B cell (primary cell): ENCODE results near the gene SEL1L2. TPM values are rescaled to one million over a fixed set of nuclear protein-coding genes. Genes with fewer than 3 reads are reported as not detected.

Experiments
- ATAC-seq: fragments of 200-7000 bp; cut with Tn5 transposase; one replicate; pipeline ENCODE4 v1.10.0; 2021; ENCODE audit warnings: low read depth, mild to moderate bottlenecking, moderate number of reproducible peaks, moderate library complexity
- CTCF ChIA-PET: fragments of 350-600 bp; sonication (Branson Sonifier 250); formaldehyde crosslinking; loops from one replicate; lab custom pipeline; 2021; ENCODE audit warnings: antibody characterized with exemption, inconsistent platforms; lab: Charles Lee
- POLR2A ChIA-PET: fragments of 350-600 bp; sonication (Branson Sonifier 250); formaldehyde crosslinking; loops from one replicate; lab custom pipeline; 2021; ENCODE audit warnings: antibody characterized with exemption; lab: Charles Lee
- DNase-seq: peaks from one replicate; pipeline ENCODE4 v3.0.0; 2013
- H2AFZ ChIP-seq: 2 replicates; pipeline ENCODE4 v1.6.1; 2012; ENCODE audit warnings: mild to moderate bottlenecking, low read depth, low read length; ENCODE audit not compliant: insufficient read depth, poor library complexity, severe bottlenecking
- H3K27ac ChIP-seq, 2 donors: 1 replicate in 1 of 2; 2 replicates in 1 of 2; pipeline ENCODE4 v1.5.1; 2012 to 2013; ENCODE audit warnings: low read length in 2 of 2, mild to moderate bottlenecking in 2 of 2, moderate library complexity in 1 of 2
- H3K27me3 ChIP-seq, 4 experiments: fragments of 200-600 bp in 1 of 4; sonication (generic) in 1 of 4; replicated peaks in 1 of 4; 1 replicate in 2 of 4; 2 replicates in 2 of 4; pipeline versions ENCODE4 v1.6.1 to v1.7.0; 2013 to 2016; ENCODE audit warnings: low read length in 3 of 4, mild to moderate bottlenecking in 2 of 4, mixed read lengths in 1 of 4, moderate library complexity in 1 of 4; ENCODE audit not compliant: insufficient read depth in 4 of 4, control insufficient read depth in 3 of 4; ENCODE audit errors: control extremely low read depth in 1 of 4
- H3K36me3 ChIP-seq, 2 experiments: replicated peaks in 1 of 2; 1 replicate in 1 of 2; 2 replicates in 1 of 2; pipeline versions ENCODE4 v1.6.1 to v1.7.1; 2013; ENCODE audit warnings: low read length in 1 of 2; ENCODE audit not compliant: insufficient read depth in 2 of 2, control insufficient read depth in 1 of 2; ENCODE audit errors: control extremely low read depth in 1 of 2, extremely low read depth in 1 of 2
- H3K4me1 ChIP-seq, 2 donors: fragments of 200-600 bp in 1 of 2; sonication (generic) in 1 of 2; 1 replicate in 1 of 2; 2 replicates in 1 of 2; pipeline versions ENCODE4 v1.5.1 to v1.6.1; 2013 to 2017; ENCODE audit warnings: low read length in 2 of 2; ENCODE audit not compliant: control insufficient read depth in 2 of 2, insufficient read depth in 2 of 2
- H3K4me2 ChIP-seq: replicated peaks from 2 replicates; pipeline ENCODE3; 2012; ENCODE audit warnings: mild to moderate bottlenecking, low read depth, low read length; ENCODE audit not compliant: poor library complexity, severe bottlenecking
- H3K4me3 ChIP-seq, 5 experiments: fragments of 200-600 bp in 1 of 5; sonication (generic) in 1 of 5; 1 replicate in 3 of 5; 2 replicates in 2 of 5; pipeline versions ENCODE4 v1.5.1 to v1.7.0; 2011 to 2016; ENCODE audit warnings: low read length in 4 of 5, mild to moderate bottlenecking in 4 of 5, low read depth in 2 of 5, control low read depth in 1 of 5, moderate library complexity in 1 of 5; ENCODE audit not compliant: insufficient read depth in 1 of 5; ENCODE audit errors: control extremely low read depth in 1 of 5, extremely low read depth in 1 of 5
- H3K79me2 ChIP-seq: fragments of 200-600 bp; sonication (generic); one replicate; pipeline ENCODE4 v1.6.0; 2016; ENCODE audit warnings: low read length; ENCODE audit not compliant: control insufficient read depth, insufficient read depth
- H3K9ac ChIP-seq: fragments of 200-600 bp; sonication (generic); 2 replicates; pipeline ENCODE4 v1.6.1; 2017; ENCODE audit warnings: mild to moderate bottlenecking, low read length, moderate library complexity
- H3K9me3 ChIP-seq, 3 donors: one replicate each; pipeline versions ENCODE4 v1.6.1 to v1.7.1; 2013; ENCODE audit warnings: low read length in 2 of 3; ENCODE audit not compliant: control insufficient read depth in 2 of 3, insufficient read depth in 1 of 3; ENCODE audit errors: control extremely low read depth in 1 of 3
- H4K20me1 ChIP-seq: 2 replicates; pipeline ENCODE4 v1.6.0; 2012; ENCODE audit warnings: mild to moderate bottlenecking, low read length; ENCODE audit not compliant: insufficient read depth, control insufficient read depth, poor library complexity, severe bottlenecking
- H3K27ac Mint-ChIP-seq: one replicate; pipeline ENCODE4 v1.8.0; 2021; ENCODE audit warnings: mixed read lengths
- H3K27me3 Mint-ChIP-seq: one replicate; pipeline ENCODE4 v1.8.0; 2021; ENCODE audit warnings: mixed read lengths
- H3K4me1 Mint-ChIP-seq: one replicate; pipeline ENCODE4 v1.8.0; 2021; ENCODE audit warnings: mixed read lengths
- H3K4me3 Mint-ChIP-seq: one replicate; pipeline ENCODE4 v1.8.0; 2021; ENCODE audit warnings: mixed read lengths
- H3K9me3 Mint-ChIP-seq: one replicate; pipeline ENCODE4 v1.8.0; 2022; ENCODE audit warnings: mixed read lengths; ENCODE audit not compliant: insufficient read depth
- EZH2 ChIP-seq: IDR thresholded peaks from 2 replicates; pipeline ENCODE4 v1.6.1; 2012; ENCODE audit warnings: borderline replicate concordance, low read depth, mild to moderate bottlenecking, moderate library complexity, low read length; ENCODE audit not compliant: insufficient read depth, poor library complexity, severe bottlenecking
- WGBS: methylation state at CpG from one replicate; pipeline ENCODE4 v1.1.5; 2013; ENCODE audit warnings: missing lambda C conversion rate; ENCODE audit not compliant: insufficient coverage; 5-methylcytosine and 5-hydroxymethylcytosine counted together
- intact Hi-C: fragments of 100-400 bp; cut with micrococcal nuclease; formaldehyde crosslinking; loops from one replicate; pipeline ENCODE4 v1.10.0; 2022
- polyA plus RNA-seq: library from polyadenylated mRNA; depleted of rRNA; stranded (reverse); fragments of >200 nt; gene quantifications from 2 replicates; pipeline ENCODE4 v1.2.3, GENCODE V29; 2012
- total RNA-seq, 2 donors: library from RNA; stranded (reverse); fragments of 120-200 nt in 1 of 2; gene quantifications; 1 replicate in 1 of 2; 2 replicates in 1 of 2; pipeline versions ENCODE4 v1.2.3 to v1.2.4, GENCODE V29; 2013 to 2022
- TF ChIP-seq, protein P1 (sequence below): fragments of 200-600 bp; IDR thresholded peaks from one replicate; pipeline ENCODE4 v1.8.0; 2022; ENCODE audit warnings: antibody characterized with exemption, mild to moderate bottlenecking

The SEL1L2 gene
- total and polyA plus RNA-seq, 2 donors (not counting 1 experiment from before 2014, with no cell fraction given) = not detected

DNA sequence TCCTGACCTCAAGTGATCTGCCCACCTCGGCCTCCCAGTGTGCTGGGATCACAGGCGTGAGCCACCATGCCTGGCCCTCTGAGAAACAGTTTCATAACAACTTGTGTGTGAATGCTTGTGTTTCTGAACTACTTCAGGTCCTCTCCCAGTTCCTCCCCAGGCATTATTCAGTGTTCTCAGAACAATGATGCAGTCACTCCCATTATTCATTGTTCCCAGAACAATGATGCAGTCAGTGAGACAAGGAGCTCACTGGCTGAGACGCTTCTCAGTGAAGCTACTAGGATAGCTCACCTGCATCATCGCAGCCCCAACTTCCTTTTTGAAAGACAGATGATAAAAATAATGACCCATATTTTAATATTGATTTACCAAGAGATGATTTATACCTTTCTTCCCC is 134.1 kb downstream of the SEL1L2 start:
- Histone ChIP-seq H3K4me2 (no peak overlapping the region), H3K4me3 (no peak overlapping the region), H3K9ac (no peak overlapping the region), H3K36me3 (no peaks in the 10 kb centered on the region), H3K4me1 (no peaks in the 10 kb centered on the region), H4K20me1 (no peaks in the 10 kb centered on the region), H3K27ac (no peak overlapping the region), H3K9me3 (no peaks in the 10 kb centered on the region), H3K27me3 (no peaks in the 10 kb centered on the region), H3K79me2 (no peaks in the 10 kb centered on the region), H2AFZ (no peak overlapping the region)
- POLR2A ChIA-PET = no interaction called here
- Mint-ChIP-seq H3K9me3 (no peaks in the 10 kb centered on the region), H3K27ac (no peak overlapping the region), H3K4me3 (no peak overlapping the region), H3K27me3 (peaks cover 18% of the 10 kb centered on the region), H3K4me1 (no peaks in the 10 kb centered on the region)
- ATAC-seq = no peak
- no peak for TF ChIP-seq EZH2
- TF ChIP-seq, protein P1, sequence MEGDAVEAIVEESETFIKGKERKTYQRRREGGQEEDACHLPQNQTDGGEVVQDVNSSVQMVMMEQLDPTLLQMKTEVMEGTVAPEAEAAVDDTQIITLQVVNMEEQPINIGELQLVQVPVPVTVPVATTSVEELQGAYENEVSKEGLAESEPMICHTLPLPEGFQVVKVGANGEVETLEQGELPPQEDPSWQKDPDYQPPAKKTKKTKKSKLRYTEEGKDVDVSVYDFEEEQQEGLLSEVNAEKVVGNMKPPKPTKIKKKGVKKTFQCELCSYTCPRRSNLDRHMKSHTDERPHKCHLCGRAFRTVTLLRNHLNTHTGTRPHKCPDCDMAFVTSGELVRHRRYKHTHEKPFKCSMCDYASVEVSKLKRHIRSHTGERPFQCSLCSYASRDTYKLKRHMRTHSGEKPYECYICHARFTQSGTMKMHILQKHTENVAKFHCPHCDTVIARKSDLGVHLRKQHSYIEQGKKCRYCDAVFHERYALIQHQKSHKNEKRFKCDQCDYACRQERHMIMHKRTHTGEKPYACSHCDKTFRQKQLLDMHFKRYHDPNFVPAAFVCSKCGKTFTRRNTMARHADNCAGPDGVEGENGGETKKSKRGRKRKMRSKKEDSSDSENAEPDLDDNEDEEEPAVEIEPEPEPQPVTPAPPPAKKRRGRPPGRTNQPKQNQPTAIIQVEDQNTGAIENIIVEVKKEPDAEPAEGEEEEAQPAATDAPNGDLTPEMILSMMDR = no peak
- 82% methylated on average over 2 of the region's 4 CpGs for WGBS
- CTCF ChIA-PET = no interaction called here
- intact Hi-C loops = no loop called here
- DNase-seq = no peak

DNA sequence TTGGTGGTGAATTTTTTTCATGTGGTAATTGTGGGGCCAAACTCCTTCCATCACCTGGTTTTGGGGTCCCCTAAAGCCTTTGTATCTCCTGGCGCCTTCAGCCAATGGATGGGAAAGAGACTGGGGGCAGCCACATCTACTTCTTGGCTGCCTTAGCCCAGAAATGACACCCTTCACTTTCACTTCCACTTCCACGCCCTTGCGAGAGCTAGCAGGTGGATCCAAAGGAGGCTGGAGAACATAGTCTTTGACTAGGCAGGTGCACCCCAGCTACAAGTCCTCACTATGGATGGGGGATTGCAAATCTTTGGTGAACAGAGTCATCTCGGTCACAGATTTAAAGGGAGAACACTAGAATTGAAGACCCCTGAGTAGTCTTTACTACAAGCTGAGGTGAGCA is 134.8 kb downstream of the SEL1L2 start:
- intact Hi-C loops = no loop called here

More for the DNA sequence above, 134.8 kb downstream of the SEL1L2 start:
- H3K27me3 ChIP-seq = no peaks in the 10 kb centered on the region
- H3K27ac ChIP-seq = no peak overlapping the region
- no peak overlapping the region for H3K4me3 ChIP-seq
- no peaks in the 10 kb centered on the region for H4K20me1 ChIP-seq
- H3K36me3 ChIP-seq = no peaks in the 10 kb centered on the region
- DNase-seq = no peak
- no peak overlapping the region for H3K4me2 ChIP-seq
- Mint-ChIP-seq H3K4me3 (no peak overlapping the region), H3K9me3 (no peaks in the 10 kb centered on the region), H3K27ac (no peak overlapping the region), H3K4me1 (no peaks in the 10 kb centered on the region), H3K27me3 (peaks cover 18% of the 10 kb centered on the region)
- CTCF ChIA-PET = no interaction called here
- POLR2A ChIA-PET = no interaction called here
- TF ChIP-seq EZH2 = no peak
- TF ChIP-seq, protein P1 = no peak
- no peaks in the 10 kb centered on the region for H3K9me3 ChIP-seq
- no peaks in the 10 kb centered on the region for H3K79me2 ChIP-seq
- ATAC-seq = no peak
- no peaks in the 10 kb centered on the region for H3K4me1 ChIP-seq
- WGBS = 100% methylated on average over 1 of the region's 4 CpGs
- H3K9ac ChIP-seq = no peak overlapping the region
- H2AFZ ChIP-seq = no peak overlapping the region
